ENCODE results near the gene CDK13.

The CDK13 gene

DNA sequence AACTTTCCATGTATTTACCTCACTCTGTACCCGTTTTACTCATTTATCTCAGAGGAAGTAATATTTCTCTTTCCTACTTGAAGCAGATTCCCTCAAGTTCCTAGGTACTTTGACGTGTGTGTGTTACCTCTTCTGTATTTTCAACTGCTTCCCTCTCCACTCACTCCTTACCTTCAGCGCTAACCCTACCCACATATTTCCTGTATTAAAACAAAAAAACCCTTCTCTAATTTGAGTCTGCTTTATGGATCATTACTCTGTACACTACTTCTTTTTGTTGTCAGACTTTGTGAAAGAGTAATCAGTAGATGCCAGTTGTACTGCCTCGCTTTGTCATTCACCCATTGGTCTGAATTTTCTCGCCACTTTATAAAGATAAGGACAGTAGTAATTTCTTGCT lies 74.0 kb downstream of the CDK13 start:
- peaks cover 9% of the 10 kb centered on the region for H3K36me3 ChIP-seq (replicated peaks; ENCODE audit: low read depth, low read length)
- H4K20me1 ChIP-seq (ENCODE audit: insufficient read depth, low read length): no peaks in the 10 kb centered on the region
- H3K4me2 ChIP-seq (ENCODE audit: low read length): no peak overlapping the region
- no peak overlapping the region for H2AFZ ChIP-seq (ENCODE audit: low read depth, low read length)
- peaks cover 3% of the 10 kb centered on the region; the same call in 1 of the 2 replicates for H3K4me1 ChIP-seq (ENCODE audit: low read length)
- H3K27ac ChIP-seq (ENCODE audit: low read length): no peak overlapping the region
- TF ChIP-seq, protein P1, sequence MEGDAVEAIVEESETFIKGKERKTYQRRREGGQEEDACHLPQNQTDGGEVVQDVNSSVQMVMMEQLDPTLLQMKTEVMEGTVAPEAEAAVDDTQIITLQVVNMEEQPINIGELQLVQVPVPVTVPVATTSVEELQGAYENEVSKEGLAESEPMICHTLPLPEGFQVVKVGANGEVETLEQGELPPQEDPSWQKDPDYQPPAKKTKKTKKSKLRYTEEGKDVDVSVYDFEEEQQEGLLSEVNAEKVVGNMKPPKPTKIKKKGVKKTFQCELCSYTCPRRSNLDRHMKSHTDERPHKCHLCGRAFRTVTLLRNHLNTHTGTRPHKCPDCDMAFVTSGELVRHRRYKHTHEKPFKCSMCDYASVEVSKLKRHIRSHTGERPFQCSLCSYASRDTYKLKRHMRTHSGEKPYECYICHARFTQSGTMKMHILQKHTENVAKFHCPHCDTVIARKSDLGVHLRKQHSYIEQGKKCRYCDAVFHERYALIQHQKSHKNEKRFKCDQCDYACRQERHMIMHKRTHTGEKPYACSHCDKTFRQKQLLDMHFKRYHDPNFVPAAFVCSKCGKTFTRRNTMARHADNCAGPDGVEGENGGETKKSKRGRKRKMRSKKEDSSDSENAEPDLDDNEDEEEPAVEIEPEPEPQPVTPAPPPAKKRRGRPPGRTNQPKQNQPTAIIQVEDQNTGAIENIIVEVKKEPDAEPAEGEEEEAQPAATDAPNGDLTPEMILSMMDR (IDR thresholded peaks at IDR 0.05; ENCODE audit: low read depth, low read length): no peak
- TF ChIP-seq EZH2phosphoT487 (IDR thresholded peaks at IDR 0.05; ENCODE audit: low read depth): no peak
- H3K9ac ChIP-seq (ENCODE audit: low read length): no peak overlapping the region
- no peaks in the 10 kb centered on the region for H3K9me3 ChIP-seq (ENCODE audit: insufficient read depth, low read length)
- peaks cover 8% of the 10 kb centered on the region for H3K79me2 ChIP-seq (ENCODE audit: low read length)
- H3K27me3 ChIP-seq (ENCODE audit: low read depth, low read length): no peaks in the 10 kb centered on the region
- H3K4me3 ChIP-seq (ENCODE audit: low read length): no peak overlapping the region

DNA sequence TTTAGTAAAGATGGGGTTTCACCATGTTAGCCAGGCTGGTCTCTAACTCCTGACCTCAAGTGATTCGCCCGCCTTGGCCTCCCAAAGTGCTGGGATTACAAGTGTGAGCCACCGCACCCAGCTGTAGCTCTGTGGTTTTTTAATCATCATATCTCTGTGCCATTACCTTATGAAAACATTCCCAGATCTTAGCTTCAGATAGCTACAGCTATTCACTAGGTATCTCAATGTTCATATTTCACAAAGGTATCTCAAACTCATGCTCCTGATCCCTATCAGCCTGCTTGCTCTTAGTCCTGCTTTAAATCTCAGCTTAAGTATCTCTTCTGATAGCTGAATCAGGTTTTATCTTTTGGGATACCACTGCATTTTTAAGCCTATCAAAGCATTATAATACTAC lies 74.8 kb downstream of the CDK13 start:
- Histone ChIP-seq H3K79me2 (ENCODE audit: low read length) (peaks cover 3% of the 10 kb centered on the region; the same call in 1 of the 2 replicates), H3K27me3 (ENCODE audit: low read depth, low read length) (no peaks in the 10 kb centered on the region), H3K9ac (ENCODE audit: low read length) (no peak overlapping the region), H4K20me1 (ENCODE audit: insufficient read depth, low read length) (no peaks in the 10 kb centered on the region), H3K4me2 (ENCODE audit: low read length) (no peak overlapping the region), H3K4me1 (ENCODE audit: low read length) (peaks cover 3% of the 10 kb centered on the region; the same call in 1 of the 2 replicates), H3K27ac (ENCODE audit: low read length) (no peak overlapping the region), H2AFZ (ENCODE audit: low read depth, low read length) (no peak overlapping the region), H3K36me3 (replicated peaks; ENCODE audit: low read depth, low read length) (peaks cover 9% of the 10 kb centered on the region), H3K4me3 (ENCODE audit: low read length) (no peak overlapping the region), H3K9me3 (ENCODE audit: insufficient read depth, low read length) (no peaks in the 10 kb centered on the region)
- TF ChIP-seq, protein P1 (IDR thresholded peaks at IDR 0.05; ENCODE audit: low read depth, low read length): no peak
- no peak for TF ChIP-seq EZH2phosphoT487 (IDR thresholded peaks at IDR 0.05; ENCODE audit: low read depth)

DNA sequence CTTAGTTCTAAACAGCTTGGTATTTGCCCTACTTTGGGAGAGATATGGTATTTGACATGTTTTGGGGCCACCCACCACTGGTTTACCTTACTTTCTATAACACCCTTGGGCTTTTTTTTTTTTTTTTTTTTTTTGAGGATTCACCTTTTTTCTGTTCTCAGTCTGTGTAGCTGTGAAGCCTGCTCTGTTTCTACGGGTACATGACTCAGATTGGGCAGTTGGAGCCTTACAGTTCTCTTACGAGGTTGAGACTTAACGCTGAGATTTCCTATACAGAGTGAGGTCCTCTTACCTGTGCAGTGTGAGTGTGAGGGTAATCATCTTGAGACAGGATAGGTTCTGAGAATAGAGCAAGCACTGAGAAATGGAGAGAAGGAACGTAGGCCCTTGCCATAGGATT lies 77.5 kb downstream of the CDK13 start:
- Histone ChIP-seq H3K27me3 (ENCODE audit: low read depth, low read length) (no peaks in the 10 kb centered on the region), H2AFZ (ENCODE audit: low read depth, low read length) (no peak overlapping the region), H3K9ac (ENCODE audit: low read length) (no peak overlapping the region), H3K4me3 (ENCODE audit: low read length) (no peak overlapping the region), H3K9me3 (ENCODE audit: insufficient read depth, low read length) (no peaks in the 10 kb centered on the region), H3K79me2 (ENCODE audit: low read length) (peaks cover 3% of the 10 kb centered on the region; the same call in 1 of the 2 replicates), H3K27ac (ENCODE audit: low read length) (no peak overlapping the region), H4K20me1 (ENCODE audit: insufficient read depth, low read length) (no peaks in the 10 kb centered on the region), H3K36me3 (replicated peaks; ENCODE audit: low read depth, low read length) (peaks cover 6% of the 10 kb centered on the region), H3K4me1 (ENCODE audit: low read length) (peaks cover 3% of the 10 kb centered on the region; the same call in 1 of the 2 replicates), H3K4me2 (ENCODE audit: low read length) (no peak overlapping the region)
- no peak for TF ChIP-seq EZH2phosphoT487 (IDR thresholded peaks at IDR 0.05; ENCODE audit: low read depth)
- TF ChIP-seq, protein P1 (IDR thresholded peaks at IDR 0.05; ENCODE audit: low read depth, low read length): no peak

DNA sequence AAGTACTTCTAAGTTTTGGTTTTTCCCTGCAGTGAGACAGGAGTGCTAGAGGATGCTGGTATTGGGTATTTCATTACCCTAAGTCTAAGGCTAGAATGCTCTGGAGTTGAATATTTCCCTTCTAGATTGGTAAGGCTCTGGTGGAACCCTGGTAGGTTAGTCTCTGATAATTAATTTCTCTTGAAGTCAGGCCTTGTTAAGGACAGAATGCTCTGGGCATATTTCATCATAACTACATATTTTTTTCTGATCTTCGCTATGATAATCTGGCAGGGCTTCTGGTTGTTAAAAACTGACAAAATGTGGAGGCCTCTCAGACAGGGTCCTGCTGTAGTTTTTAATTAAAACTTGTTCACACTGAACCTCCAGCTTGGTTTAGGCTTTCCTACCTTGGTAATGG lies 83.8 kb downstream of the CDK13 start:
- Histone ChIP-seq H3K9me3 (ENCODE audit: insufficient read depth, low read length) (no peaks in the 10 kb centered on the region), H3K79me2 (ENCODE audit: low read length) (peaks cover 15% of the 10 kb centered on the region; the same call in 1 of the 2 replicates), H3K4me1 (ENCODE audit: low read length) (no peaks in the 10 kb centered on the region), H3K4me3 (ENCODE audit: low read length) (no peak overlapping the region), H4K20me1 (ENCODE audit: insufficient read depth, low read length) (peaks cover 9% of the 10 kb centered on the region; the same call in 1 of the 2 replicates), H2AFZ (ENCODE audit: low read depth, low read length) (no peak overlapping the region), H3K36me3 (replicated peaks; ENCODE audit: low read depth, low read length) (no peaks in the 10 kb centered on the region), H3K9ac (ENCODE audit: low read length) (no peak overlapping the region), H3K27ac (ENCODE audit: low read length) (no peak overlapping the region), H3K4me2 (ENCODE audit: low read length) (no peak overlapping the region), H3K27me3 (ENCODE audit: low read depth, low read length) (no peaks in the 10 kb centered on the region)
- TF ChIP-seq, protein P1 (IDR thresholded peaks at IDR 0.05; ENCODE audit: low read depth, low read length): no peak
- no peak for TF ChIP-seq EZH2phosphoT487 (IDR thresholded peaks at IDR 0.05; ENCODE audit: low read depth)

All from OCI-LY3 (cell line).